Fibroblast of skin of scalp (primary cell): Measurements from ENCODE around the gene GATA6. TPM values are rescaled to one million over a fixed set of nuclear protein-coding genes. Genes with fewer than 3 reads are reported as not detected.
A peak's percentile ranks its signal among the peaks of the same experiment; 100 is the strongest.

Source experiments
- DNase-seq: peaks from one replicate; pipeline ENCODE4 v3.0.0-alpha.2; 2013
- polyA plus RNA-seq, 2 experiments: library from polyadenylated mRNA; unstranded; fragments of 120-200 nt; gene quantifications; one replicate each; pipeline ENCODE4 v1.2.1, GENCODE V29; 2013; ENCODE audit not compliant: insufficient read length in 2 of 2

Gene GATA6
- 8.7 TPM for polyA plus RNA-seq (2013, experiment 1 of 2; ENCODE audit: insufficient read length)
- polyA plus RNA-seq (2013, experiment 2 of 2; ENCODE audit: insufficient read length): 9.1 TPM

DNA sequence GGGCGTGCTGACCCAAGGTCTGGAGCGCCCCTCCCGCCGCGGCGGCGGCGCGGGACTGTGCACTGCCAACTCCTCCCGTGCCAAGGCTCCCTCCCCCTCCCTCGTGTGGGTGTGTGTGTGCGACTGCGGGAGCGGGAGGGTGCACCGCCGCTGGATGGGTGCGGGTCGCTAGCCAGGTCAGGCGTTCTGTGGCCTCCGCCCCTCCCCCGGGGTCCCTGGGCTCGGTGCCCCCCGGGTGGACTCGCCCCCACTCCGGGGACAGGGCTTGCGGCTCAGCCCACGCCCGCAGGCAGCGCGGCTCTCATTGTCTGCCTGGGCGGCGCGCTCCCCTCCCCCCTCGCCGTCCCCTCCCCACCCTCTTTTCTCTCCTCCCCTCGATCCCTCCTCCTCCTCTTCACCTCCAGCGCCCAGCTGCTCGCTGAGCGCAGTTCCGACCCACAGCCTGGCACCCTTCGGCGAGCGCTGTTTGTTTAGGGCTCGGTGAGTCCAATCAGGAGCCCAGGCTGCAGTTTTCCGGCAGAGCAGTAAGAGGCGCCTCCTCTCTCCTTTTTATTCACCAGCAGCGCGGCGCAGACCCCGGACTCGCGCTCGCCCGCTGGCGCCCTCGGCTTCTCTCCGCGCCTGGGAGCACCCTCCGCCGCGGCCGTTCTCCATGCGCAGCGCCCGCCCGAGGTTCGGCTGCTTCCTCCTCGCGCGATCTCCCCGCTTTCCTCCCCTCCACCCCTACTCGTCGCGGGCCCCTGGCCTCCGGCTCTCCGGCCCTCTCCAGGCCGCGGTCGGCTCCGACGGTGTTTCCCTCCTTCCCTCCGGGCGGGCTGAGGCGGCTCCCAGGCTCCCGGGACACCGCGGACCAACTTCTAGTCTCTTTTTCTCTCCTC, at the start of gene GATA6:
Gene GATA6, plus strand, starts transcription at position 579 of the 878 bp plus-strand sequence. CDS start 1,556 bp downstream, outside the sequence.
- peak; percentile 87 for DNase-seq

DNA sequence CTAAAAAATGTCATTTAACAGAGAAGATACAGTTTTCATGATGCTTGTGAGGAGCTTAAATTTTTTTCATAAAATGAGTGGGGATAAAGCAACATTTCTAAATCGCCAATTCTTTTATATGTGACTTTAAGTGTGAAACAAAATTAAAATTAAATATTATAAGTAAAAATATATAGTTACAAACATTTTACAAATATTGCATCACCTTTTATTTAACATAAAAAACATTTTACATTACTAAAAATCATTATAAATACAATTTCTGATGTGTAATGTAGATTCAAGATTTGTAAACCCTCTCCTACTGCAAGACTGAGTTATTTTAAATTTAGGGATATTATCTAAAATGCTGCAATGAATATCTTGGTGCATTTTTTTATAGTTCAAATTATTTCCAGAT, 44.4 kb upstream of the GATA6 start:
- DNase-seq: no peak

DNA sequence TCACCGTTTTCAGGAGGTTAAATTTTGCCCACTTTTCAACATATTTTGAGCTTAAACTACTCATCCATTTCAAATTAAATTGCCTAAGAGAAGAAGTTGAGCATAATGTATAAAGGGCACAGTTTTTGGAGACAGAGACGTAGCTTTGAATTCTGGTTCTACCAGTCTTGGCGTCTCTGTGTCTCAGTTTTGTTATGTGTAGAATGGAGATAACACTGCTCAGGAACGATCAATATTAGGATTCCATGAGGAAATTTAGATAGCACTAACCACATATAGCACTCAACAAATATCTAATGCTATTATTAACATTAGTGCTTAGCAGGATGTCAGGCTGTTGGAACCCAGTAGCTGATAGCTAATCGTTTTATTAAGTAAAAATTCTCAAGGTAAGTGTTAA, 40.4 kb upstream of the GATA6 start:
- no peak for DNase-seq

DNA sequence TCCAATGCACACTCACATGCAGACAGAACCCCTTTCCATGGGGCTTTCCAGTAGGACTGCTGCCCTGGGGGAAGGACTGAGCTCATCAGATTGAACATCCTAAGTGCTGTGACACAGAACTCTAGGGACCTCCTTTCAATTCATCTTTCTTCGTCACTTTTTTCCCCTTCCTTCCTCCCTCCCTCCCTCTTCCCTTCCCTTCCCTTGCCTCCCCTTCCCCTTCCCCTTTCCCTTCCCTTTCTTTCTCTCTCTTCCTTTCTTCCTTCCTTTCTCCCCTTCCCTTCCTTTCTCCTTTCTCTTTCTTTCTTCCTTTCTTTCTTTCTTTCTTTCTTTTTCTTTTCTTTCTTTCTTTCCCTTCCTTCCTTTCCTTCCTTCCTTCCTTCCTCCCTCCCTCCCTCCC, 39.6 kb upstream of the GATA6 start:
- DNase-seq: no peak

DNA sequence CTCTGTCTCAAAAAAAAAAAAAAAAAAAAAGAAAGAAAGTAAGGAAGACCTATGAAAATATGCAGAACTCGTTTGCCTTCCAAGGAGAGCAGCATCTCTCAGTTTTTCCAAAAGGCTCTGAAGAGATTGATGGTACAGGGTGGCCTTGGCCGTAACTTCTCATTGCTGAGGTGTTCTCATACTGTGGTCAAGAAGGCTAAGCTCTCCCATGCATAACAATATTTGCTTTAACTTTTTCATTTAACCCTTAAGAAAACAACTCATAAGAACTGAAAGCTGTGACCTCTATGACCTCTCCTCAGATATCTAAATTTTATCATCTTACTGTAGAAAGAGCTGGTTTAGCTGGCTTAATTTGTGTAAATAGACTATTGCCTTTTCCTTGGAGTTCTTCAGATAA, 37.1 kb upstream of the GATA6 start:
- no peak for DNase-seq

DNA sequence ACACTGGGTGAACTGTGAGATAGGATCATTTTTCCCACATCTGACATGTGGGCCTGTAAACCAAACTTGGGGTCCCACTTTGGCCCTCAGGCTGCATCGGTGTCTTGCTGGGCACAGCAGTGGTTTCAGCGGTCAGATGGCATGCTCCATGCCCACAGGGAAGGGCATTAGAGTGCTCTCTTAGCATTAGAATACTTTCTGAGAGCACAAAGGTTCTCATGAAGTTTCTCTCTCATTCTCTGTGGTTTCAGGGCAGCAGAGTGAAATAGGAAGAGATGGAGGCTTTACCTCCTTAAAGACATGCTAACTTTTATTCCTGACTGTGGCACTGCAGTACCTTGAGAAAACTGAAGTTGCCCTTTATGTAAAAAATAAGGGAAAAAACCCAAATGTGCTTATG, 36.6 kb upstream of the GATA6 start:
- DNase-seq: no peak

DNA sequence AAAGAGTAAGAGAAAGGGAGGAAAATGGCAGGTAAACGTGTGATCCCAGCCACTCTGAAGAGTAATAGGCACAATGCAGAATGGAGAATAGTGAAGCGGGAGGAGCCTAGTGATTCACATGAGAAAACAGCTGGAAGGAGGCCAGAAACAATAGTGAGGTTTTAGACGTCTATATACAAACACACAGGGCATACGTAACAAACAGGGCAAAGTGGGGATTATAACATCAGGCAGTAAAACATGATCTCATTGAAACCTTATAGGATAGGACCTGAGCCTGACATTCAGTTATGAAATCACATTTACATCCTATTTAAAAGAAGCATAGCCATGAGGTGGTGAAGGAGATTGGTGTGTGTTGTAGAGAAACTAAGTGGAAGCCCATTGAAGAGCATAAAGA, 33.0 kb upstream of the GATA6 start:
- DNase-seq: no peak

DNA sequence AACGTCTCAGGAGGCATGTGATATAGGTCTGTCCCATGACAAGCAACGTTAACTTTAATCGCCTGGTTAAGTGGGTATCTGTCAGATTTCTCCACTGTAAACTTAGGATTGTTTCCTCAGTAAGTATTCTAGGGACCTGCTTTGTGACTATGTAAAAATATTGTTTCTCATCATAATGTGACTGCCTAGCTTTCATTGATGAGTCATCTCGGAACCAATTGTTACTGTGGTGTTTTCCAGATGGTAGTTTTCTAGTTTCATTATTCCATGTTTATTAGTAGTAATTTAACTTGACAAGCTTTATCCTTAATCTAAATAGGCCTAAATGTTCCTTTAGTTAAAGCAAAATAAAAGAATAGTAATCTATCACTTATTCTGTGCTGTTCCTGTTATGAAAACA, 28.2 kb upstream of the GATA6 start:
- DNase-seq: no peak

DNA sequence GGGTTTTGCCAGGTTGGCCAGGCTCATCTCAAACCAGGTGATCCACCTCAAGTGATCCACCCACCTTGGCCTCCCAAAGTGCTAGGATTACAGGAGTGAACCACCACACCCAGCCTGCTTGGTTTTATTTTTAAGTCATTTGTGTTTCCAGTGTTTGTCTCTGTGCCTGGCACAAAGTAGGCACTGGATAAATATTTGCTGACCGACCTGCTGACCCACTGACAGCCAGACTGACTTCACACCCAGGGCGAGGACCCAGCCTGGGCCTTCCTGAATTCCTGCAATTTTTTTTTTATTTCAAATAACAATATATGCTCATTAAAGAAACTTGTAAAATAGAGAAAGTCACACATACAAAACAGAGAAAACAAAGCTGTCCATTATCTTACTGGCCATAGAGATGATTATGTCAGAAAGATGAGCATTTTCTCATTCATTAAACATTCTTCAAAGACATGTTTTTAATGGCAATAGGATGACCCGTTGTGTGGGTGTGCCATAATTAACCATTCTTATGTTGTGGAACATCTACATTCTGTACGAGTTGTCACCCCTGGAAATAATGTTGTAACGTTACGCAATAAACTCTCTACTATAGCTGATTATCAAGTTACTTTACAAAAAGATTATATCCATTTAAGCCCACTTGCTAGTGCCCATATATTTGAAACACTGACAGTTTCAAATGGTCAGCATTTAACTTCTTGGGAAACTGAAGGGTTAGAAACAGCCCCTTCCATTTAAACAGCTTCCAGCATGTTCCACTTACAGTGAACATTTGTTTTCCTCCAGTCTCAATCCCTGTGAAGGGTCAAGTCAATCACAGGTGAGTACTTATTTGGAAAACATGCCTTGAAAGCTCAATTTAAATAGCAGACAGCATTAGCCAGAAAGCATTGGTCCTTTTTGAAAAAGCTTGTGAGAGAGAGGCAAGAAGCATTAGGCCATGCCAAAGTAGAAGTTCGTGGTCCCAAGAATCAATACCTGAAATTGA, 25.7 kb upstream of the GATA6 start:
- no peak for DNase-seq

DNA sequence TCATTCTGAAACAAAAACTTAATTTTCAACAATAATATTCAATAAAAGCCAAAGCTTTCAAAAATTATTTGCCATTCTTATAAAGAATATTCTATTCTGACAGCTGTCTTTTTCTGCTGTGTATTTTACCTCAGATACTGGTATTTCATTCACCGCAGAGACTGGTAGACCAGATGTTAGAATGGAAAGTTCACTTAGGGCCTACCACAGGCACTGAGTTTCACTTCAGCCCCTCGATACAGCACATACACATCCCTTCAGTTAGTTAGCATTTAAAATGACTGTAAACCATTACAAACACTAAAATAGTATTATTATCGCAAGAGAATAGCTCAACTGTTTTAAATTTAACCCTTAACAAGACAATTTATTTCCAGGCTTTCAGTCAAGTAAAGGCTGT, 24.2 kb upstream of the GATA6 start:
- DNase-seq: no peak

DNA sequence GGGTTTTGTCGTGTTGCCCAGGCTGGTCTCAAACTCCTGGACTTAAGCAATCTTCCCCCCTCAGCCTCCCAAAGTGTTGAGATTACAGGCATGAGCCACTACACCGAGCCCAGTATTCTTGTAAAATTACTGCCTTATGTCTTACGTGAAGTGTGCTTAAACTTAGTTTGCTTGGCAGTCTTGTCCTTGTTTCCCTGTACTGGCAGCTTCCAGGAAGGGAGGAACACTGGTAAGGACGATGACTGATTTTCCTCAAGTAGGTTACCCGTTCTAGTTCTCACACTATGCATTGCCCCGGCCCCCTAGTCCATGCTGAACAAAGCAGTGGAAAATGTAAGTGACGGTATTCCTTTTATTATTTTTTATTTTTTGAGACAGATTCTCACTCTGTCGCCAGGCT, 19.7 kb upstream of the GATA6 start:
- no peak for DNase-seq

DNA sequence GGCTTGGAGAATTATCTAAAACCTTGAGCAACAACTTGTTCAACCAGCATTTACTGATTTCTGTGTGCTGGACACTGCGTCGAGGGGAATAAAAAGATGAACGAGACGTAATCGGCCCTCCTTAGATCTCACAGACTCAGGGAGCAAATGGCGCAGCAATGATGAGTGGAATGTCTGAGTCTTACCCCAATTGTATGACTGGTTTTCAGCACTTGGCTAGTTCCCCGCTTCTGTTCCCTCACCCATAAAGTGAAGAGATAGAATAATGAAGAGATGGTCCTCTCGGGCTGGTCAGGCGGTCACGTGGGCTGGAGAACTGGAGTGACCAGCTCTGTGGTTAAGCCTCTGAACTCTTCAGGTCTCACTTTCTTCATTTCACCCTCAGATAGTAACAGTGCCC, 17.3 kb upstream of the GATA6 start:
- DNase-seq: no peak

DNA sequence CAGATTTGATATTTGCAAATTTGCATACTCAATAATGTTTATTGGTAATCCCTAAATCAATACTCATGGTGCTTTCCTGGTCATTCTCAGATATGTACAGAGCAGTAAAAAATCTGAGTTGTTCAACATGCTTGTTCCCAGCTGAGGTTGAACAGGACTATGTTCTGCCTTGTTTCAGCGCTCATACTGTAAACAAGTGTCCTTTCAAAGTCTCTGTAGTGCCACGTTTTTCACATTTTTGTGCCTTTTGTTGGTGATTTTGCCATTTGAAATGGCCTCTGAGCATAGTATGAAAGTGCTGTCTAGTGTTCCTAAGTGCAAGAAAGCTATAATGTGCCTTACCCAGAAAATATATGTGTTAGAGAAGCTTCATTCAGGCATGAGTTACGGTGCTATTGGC, 16.0 kb upstream of the GATA6 start:
- DNase-seq: no peak

DNA sequence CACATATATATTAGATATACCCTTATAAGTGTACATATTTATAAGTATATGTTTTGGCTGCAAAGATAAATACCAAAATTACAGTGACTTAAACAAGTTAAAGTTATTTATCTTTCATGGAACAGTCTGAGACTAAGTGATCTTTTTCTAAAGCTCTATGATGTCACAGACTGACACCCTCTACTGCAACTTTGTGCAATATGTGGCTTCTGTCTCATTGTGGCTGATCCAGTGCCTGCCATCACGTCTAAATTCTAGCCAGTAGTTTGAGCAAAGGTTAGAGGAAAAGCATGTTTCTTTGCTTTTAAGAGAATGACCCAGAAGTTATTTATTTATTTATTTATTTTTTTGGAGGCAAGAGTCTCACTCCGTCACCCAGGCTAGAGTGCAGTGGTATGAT, 13.8 kb upstream of the GATA6 start:
- no peak for DNase-seq

DNA sequence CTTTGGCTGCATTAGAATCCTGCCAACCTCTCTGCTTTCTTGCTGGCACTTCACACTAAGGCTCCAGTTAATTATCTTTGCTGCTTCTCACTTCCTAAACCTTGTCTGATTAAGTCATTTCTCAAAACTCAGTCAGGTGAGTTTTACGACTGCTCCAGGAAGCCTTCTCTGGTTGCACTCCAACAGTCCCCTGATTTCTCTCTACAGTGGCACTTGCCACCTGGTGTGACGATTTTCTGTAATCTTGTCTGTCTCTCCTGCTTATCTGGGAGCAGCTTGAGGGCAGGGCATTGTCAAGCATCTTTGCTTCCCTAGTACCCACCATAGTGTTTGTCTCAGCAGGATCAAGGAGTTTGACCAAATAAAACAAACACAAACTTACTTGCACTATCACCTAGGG, 10.4 kb upstream of the GATA6 start:
- DNase-seq: no peak

DNA sequence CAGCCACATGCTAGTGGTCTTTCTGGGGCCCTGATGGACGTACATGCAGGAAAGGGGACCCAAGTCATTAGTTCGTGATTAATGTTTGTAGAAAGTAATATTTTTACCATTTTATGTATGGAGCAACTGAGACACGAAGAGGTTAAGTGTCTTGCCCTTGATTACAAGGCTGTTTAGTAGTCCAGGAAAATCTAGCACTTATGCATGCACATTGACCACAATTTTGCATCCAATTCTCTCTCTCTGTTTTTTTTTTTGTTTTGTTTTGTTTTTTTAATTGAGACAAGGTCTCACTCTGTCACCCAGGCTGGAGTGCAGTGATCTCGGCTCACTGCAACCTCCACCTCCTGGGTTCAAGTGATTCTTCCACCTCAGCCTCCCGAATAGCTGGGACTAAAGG, 8.3 kb upstream of the GATA6 start:
- DNase-seq: no peak

DNA sequence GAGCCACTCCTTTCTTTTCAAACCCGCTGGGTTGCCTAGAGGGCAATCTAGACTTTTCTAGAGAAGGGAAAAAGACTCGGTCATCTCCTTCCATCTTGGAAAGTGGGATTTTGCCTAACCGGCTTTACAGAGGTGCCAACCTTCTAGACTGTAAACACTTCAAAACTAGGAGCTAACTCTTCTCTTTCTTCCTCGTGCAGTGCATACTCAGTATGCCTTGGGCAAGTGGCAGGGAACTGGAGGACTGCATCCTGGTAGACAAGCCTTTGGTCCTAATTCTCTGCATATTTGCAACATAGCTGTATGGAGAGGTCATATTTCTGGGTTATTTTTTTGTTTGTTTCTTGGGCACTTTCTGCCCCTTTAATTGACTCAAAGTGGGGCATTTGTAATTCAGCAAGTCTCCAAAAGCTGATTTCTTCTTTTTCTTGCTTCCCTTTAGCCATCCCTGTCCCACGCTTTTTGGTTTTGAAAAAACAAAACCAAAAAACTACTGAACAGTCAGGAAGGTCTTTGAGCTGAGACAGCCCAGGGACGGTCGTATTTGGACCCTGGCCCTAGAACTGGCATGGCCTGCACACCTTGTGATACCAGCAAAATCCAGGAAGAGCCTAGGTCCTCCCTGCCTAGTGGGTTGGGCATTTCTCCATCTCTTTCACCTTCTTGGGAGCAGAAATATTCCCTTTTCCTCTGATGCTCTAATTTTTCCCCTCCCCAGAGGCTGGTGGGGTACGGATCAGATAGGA, 5.8 kb upstream of the GATA6 start:
- DNase-seq: no peak

DNA sequence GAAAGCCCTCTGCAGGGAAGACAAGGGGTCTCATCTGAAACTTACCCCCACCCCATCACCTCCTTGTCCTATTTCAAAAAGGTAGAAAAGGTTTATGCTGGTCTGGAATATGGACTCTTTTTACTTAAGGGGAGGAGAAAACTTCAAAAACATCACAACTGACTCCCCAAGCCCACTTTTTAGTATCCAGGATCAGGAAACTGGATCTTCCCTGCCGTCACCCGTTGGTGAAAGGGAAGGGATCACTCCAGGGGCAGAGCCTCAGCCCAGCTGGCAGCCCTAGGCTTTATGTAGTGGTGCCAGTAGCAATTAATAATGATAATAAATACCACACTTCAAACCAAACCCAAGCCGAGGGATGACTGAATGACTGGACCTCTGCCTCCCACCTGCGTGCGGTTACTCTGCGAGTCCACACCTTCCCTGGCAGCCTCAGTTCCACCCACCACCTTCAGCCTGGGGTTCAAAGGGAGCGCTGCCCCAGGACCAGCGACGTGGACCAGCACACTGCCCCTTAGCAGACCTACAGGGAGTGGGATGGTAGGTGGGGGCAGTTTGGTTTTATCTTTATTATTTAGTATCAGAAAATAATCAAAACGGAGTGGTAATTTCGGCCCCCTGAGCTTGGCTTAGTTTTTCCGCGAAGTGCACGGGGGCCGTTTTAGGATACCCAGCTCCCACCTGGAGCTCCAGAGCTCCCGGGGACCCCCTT, 4.9 kb upstream of the GATA6 start:
- no peak for DNase-seq

DNA sequence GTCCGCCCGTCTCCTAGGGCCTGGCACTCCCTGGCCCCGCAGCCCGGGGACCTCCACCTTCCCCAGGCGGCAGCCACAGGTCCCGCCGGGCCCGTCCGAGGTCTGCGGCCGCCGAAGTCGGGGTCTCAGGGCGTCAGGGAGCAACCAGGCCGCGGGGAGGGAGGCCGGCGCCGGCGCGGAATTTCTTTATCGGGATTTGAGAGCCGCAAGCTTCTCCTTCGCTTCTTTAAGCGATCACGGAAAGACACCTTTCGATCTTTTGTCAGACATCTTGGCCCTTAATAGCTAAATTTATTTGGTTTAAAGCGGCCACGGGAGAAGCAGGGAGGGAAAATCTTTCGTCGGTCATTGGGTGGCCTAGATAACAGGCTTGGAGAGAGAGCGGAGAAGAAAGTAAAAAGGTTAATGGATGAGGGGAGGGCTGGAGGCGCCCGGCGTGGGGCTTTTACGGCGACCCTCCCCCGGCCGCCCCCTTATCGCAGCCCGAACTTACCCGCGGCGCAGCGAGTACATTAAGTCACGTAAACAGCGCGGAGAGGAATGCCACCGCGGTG, 4.3 kb upstream of the GATA6 start:
- DNase-seq: no peak

DNA sequence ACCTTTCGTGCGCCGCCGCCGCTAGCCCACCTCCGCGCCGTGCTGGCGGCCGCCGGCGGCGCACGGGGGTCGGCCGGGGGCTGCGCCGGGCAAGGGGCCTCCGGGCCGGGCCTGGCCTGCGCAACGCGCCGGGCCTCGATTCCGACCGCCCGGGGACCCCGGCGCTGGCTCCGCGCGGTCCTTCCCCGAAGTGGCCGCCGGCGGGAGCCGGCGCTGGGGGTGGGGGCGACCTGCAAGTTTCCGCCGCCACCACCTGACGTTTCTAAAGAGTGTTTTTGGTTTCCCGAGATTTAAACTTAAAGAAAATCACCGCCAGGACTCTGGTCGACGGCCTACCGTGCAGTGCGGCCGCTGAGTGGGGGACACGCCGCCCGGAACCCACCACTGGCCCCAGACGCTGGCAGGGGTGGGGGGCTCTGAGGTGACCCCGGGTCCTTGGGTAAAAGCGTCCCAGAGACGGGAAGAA, 3.8 kb upstream of the GATA6 start:
- DNase-seq: no peak
